HL-60 (cell line): ENCODE measurements around the gene RBMS2.

Experiments
- DNase-seq, 2 experiments: peaks; one replicate each; pipeline ENCODE4 v3.0.0-alpha.2; 2010 to 2020; ENCODE audit warnings: low read depth in 1 of 2, low spot score in 1 of 2
- H3K27ac ChIP-seq: fragments of 250-450 bp; sonication (Bioruptor Pico); replicated peaks from 2 replicates; pipeline ENCODE4 v1.5.1; 2020; ENCODE audit warnings: mild to moderate bottlenecking, moderate library complexity
- H3K27me3 ChIP-seq: fragments of 250-450 bp; sonication (Bioruptor Pico); 2 replicates; pipeline ENCODE4 v1.5.1; 2021; ENCODE audit warnings: mild to moderate bottlenecking, moderate library complexity; ENCODE audit not compliant: insufficient read depth, poor library complexity, severe bottlenecking
- H3K4me3 ChIP-seq: replicated peaks from 2 replicates; pipeline ENCODE4 v1.5.1; 2011; ENCODE audit warnings: mild to moderate bottlenecking, control low read depth, low read length; ENCODE audit not compliant: insufficient read depth
- CTCF ChIP-seq: IDR thresholded peaks from one replicate; pipeline ENCODE4 v1.5.1; 2011; ENCODE audit warnings: low read length, control low read depth, inconsistent platforms; ENCODE audit not compliant: insufficient read depth
- GABPA ChIP-seq: IDR thresholded peaks from 2 replicates; pipeline ENCODE4 v1.6.1; 2012; ENCODE audit warnings: low read depth
- POLR2AphosphoS5 ChIP-seq: IDR thresholded peaks from 2 replicates; pipeline ENCODE4 v1.6.1; 2012; ENCODE audit warnings: low read depth
- REST ChIP-seq: IDR thresholded peaks from 2 replicates; pipeline ENCODE4 v1.6.1; 2012; ENCODE audit warnings: low read depth; ENCODE audit not compliant: insufficient replicate concordance
- SPI1 ChIP-seq: IDR thresholded peaks from 2 replicates; pipeline ENCODE4 v1.6.1; 2012; ENCODE audit warnings: low read depth, mild to moderate bottlenecking, borderline replicate concordance

The RBMS2 gene

DNA sequence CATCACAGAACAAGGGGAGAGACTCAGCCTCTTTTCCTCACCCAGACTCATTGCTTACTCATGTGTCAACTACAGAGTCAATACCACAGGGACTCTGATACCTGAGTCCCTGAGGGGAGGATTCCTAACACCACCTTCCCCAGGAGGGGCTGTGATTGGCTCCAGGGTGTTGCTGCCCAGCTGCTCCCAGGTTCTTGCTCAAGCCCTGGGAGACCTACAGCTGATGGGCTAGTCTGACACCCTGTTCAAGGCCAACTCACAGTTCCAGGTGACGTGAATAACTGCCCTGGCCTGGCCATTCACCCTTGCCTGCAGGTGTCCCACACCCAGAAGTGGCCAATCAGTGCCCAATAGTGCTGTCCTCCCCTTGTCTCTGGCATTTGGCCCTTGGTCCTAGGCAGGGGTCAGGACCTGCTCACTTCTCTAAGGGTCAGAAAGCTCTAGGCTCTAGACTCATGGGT lies 44.6 kb upstream of the RBMS2 start:
- Histone ChIP-seq H3K4me3 (no peak overlapping the region), H3K27me3 (no peaks in the 10 kb centered on the region), H3K27ac (no peak overlapping the region)
- no peak for DNase-seq
- TF ChIP-seq SPI1 (no peak), POLR2AphosphoS5 (no peak), GABPA (no peak), REST (no peak), CTCF (no peak)

DNA sequence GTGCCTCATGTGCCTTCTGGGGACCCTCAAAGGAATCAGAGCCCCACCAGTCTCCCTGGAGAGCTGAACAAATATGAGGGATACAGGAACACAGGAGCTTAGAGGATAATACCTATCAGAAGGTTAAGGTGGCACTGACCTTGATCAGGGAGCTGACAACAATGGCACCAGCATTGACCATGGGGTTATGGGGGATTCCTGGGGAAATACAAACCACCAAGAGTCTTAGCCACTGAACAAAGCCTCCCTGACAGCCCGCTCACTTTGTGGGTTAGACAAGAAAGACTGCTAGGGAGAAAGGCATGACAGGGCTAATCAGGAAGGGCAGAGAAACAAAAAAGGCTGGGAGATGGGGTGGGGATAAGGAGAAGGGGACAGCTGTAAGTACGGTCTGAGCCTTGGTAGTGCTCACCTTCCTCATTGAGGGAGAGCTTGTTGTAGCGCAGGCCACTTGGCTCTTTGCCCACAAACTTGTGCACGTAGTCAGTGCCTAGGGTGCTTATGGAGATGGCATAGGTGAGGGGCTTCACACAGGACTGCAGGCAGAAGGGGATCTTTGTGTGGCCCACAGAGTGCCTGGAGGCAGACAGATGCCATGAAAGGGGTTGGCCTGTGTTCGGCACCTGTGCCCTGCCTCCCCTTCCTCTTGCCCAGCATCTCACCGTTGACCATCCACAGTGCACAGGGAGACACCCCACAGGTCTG lies 43.9 kb upstream of the RBMS2 start:
- no peak for DNase-seq
- Histone ChIP-seq H3K4me3 (no peak overlapping the region), H3K27ac (no peak overlapping the region), H3K27me3 (no peaks in the 10 kb centered on the region)
- TF ChIP-seq GABPA (no peak), CTCF (no peak), REST (no peak), POLR2AphosphoS5 (no peak), SPI1 (no peak)

DNA sequence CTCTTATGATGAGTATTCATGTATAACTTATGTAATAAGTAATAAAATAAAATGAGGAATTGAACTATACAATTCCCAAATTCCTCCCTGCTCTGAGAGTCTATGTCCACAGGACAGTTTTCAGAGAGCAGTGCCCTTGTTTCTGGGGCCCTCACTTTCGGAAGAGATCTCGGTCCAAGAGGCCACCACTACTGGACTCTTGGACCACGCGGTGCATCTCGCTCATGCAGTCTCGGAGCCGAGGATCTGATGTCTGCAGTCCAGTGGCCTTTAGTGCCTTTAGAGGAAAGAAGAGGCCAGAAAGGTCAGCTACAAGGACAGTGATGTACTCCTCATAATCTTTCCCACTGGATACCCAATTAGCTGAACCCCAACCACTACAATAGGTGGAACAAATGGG lies 42.0 kb upstream of the RBMS2 start:
- no peak for DNase-seq
- no peak overlapping the region for H3K27ac ChIP-seq
- H3K4me3 ChIP-seq, result no peak overlapping the region
- TF ChIP-seq POLR2AphosphoS5 (no peak), CTCF (no peak), SPI1 (no peak), GABPA (no peak), REST (no peak)
- no peaks in the 10 kb centered on the region for H3K27me3 ChIP-seq
